ENCODE results near the gene LRMDA.

The LRMDA gene

GRCh38 chr10:75449382-75450074 lies 18.1 kb downstream of the LRMDA start:
- no peak for DNase-seq (ENCODE audit: low read depth in 2 of 2)

- no peak for DNase-seq (ENCODE audit: low read depth in 2 of 2)
Measured at GRCh38 chr10:75450075-75450445, 18.6 kb downstream of the LRMDA start.

- DNase-seq (ENCODE audit: low read depth in 2 of 2), result no peak
Measured at GRCh38 chr10:75450644-75451640, 19.5 kb downstream of the LRMDA start.

- no peak for DNase-seq (ENCODE audit: low read depth in 2 of 2)
Measured at GRCh38 chr10:75451831-75452230, 20.4 kb downstream of the LRMDA start.

- DNase-seq (ENCODE audit: low read depth in 2 of 2), result no peak
Measured at GRCh38 chr10:75452997-75453396, 21.6 kb downstream of the LRMDA start.

GRCh38 chr10:75456122-75456521 lies 24.7 kb downstream of the LRMDA start:
- no peak for DNase-seq (ENCODE audit: low read depth in 2 of 2)

- DNase-seq (ENCODE audit: low read depth in 2 of 2), result no peak
Measured at GRCh38 chr10:75460059-75460458, 28.6 kb downstream of the LRMDA start.

- DNase-seq (ENCODE audit: low read depth in 2 of 2), result no peak
Measured at GRCh38 chr10:75461672-75462649, 30.5 kb downstream of the LRMDA start.

- no peak for DNase-seq (ENCODE audit: low read depth in 2 of 2)
Measured at GRCh38 chr10:75462865-75463264, 31.4 kb downstream of the LRMDA start.

GRCh38 chr10:75464478-75465449 lies 33.3 kb downstream of the LRMDA start:
- DNase-seq (ENCODE audit: low read depth in 2 of 2), result no peak

GRCh38 chr10:75465450-75465827 lies 34.0 kb downstream of the LRMDA start:
- DNase-seq (ENCODE audit: low read depth in 2 of 2), result no peak

- no peak for DNase-seq (ENCODE audit: low read depth in 2 of 2)
Measured at GRCh38 chr10:75466001-75466400, 34.6 kb downstream of the LRMDA start.

- no peak for DNase-seq (ENCODE audit: low read depth in 2 of 2)
Measured at GRCh38 chr10:75466886-75467285, 35.5 kb downstream of the LRMDA start.

- no peak for DNase-seq (ENCODE audit: low read depth in 2 of 2)
Measured at GRCh38 chr10:75468612-75469005, 37.2 kb downstream of the LRMDA start.

- DNase-seq (ENCODE audit: low read depth in 2 of 2), result no peak
Measured at GRCh38 chr10:75469006-75469616, 37.7 kb downstream of the LRMDA start.

- DNase-seq (ENCODE audit: low read depth in 2 of 2), result no peak
Measured at GRCh38 chr10:75470901-75471300, 39.5 kb downstream of the LRMDA start.

GRCh38 chr10:75472685-75473084 lies 41.3 kb downstream of the LRMDA start:
- DNase-seq (ENCODE audit: low read depth in 2 of 2), result no peak

- no peak for DNase-seq (ENCODE audit: low read depth in 2 of 2)
Measured at GRCh38 chr10:75474106-75474505, 42.7 kb downstream of the LRMDA start.

- no peak for DNase-seq (ENCODE audit: low read depth in 2 of 2)
Measured at GRCh38 chr10:75475460-75476182, 44.2 kb downstream of the LRMDA start.
